ENCODE measurements around the gene RTN4RL1. TPM values are rescaled to one million over a fixed set of nuclear protein-coding genes. Genes with fewer than 3 reads are reported as not detected.

RTN4RL1 gene
- total RNA-seq, 1 donor from 2014 or later = 3.7 TPM

- Histone ChIP-seq H3K27ac (peak overlapping the region; percentile 95), H3K4me3 (no peak overlapping the region), H3K4me1 (peaks cover 70% of the 10 kb centered on the region), H3K36me3 (peaks cover 0 to 12% of the 10 kb centered on the region in 2 donors), H3K9me3 (no peaks in the 10 kb centered on the region), H3K27me3 (no peaks in the 10 kb centered on the region)
- DNase-seq (ENCODE audit: extremely low spot score in 2 of 2) = no peak
- no peak for TF ChIP-seq POLR2A (IDR thresholded peaks at IDR 0.05)
- TF ChIP-seq POLR2AphosphoS5 (IDR thresholded peaks at IDR 0.05; ENCODE audit: insufficient read depth in 1 of 2, low read depth in 1 of 2) = peak in 1 of 2 donors; percentile 49
- intact Hi-C loops (cut with DNase I) = no loop called here
These were observed 43.5 kb upstream of the RTN4RL1 start for GRCh38 chr17:2068519-2069051.

GRCh38 chr17:2068031-2068518 lies 42.9 kb upstream of the RTN4RL1 start:
- peak overlapping the region; percentile 95 for H3K27ac ChIP-seq
- intact Hi-C loops (cut with DNase I) = no loop called here
- H3K9me3 ChIP-seq = no peaks in the 10 kb centered on the region
- TF ChIP-seq CTCF (IDR thresholded peaks at IDR 0.05) = no peak
- no peak for TF ChIP-seq POLR2AphosphoS5 (IDR thresholded peaks at IDR 0.05; ENCODE audit: insufficient read depth in 1 of 2, low read depth in 1 of 2)
- TF ChIP-seq POLR2A (IDR thresholded peaks at IDR 0.05) = no peak
- H3K27me3 ChIP-seq = no peaks in the 10 kb centered on the region
- H3K4me3 ChIP-seq = no peak overlapping the region
- no peak for DNase-seq (ENCODE audit: extremely low spot score in 2 of 2)
- H3K4me1 ChIP-seq = peaks cover 75% of the 10 kb centered on the region
- peaks cover 0 to 12% of the 10 kb centered on the region in 2 donors for H3K36me3 ChIP-seq

GRCh38 chr17:2067608-2068024 lies 42.5 kb upstream of the RTN4RL1 start:
- H3K36me3 ChIP-seq = peaks cover 0 to 12% of the 10 kb centered on the region in 2 donors
- H3K4me1 ChIP-seq = peaks cover 79% of the 10 kb centered on the region
- intact Hi-C loops (cut with DNase I) = no loop called here
- H3K27ac ChIP-seq = peak overlapping the region; percentile 95
- H3K27me3 ChIP-seq = no peaks in the 10 kb centered on the region
- H3K9me3 ChIP-seq = no peaks in the 10 kb centered on the region
- peak in 1 of 2 donors; percentile 38 for TF ChIP-seq POLR2AphosphoS5 (IDR thresholded peaks at IDR 0.05; ENCODE audit: insufficient read depth in 1 of 2, low read depth in 1 of 2)
- no peak for TF ChIP-seq CTCF (IDR thresholded peaks at IDR 0.05)
- TF ChIP-seq POLR2A (IDR thresholded peaks at IDR 0.05) = no peak
- no peak for DNase-seq (ENCODE audit: extremely low spot score in 2 of 2)
- H3K4me3 ChIP-seq = no peak overlapping the region

DNA sequence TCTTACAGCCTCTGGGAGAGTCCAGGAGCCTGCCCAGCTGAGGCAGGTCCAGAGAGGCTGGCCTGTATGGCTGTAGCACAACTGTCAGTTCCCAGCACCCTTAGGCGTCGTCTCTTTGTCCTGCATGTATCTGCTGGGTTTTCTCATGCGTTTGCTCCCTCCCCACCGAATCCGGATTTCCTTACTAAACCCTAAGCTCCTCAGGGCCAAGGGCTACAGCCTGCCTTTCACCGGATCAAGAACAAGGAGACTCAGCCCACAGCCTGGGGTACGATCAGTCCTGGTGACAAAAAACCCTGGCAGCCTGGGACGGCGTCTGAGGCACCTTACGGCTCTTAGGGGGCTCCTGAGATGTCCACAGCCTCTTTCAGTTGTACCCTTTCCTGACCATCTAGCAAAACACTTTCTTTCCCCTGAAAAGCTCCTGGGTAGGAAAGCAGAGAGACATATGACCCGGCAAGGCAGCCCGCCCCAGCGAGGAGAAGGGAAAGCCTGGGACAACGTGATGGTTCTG lies 42.0 kb upstream of the RTN4RL1 start:
- Histone ChIP-seq H3K9me3 (no peaks in the 10 kb centered on the region), H3K36me3 (peaks cover 0 to 12% of the 10 kb centered on the region in 2 donors), H3K27ac (peak overlapping the region; percentile 95), H3K4me3 (no peak overlapping the region), H3K4me1 (peaks cover 78% of the 10 kb centered on the region), H3K27me3 (no peaks in the 10 kb centered on the region)
- intact Hi-C loops (cut with DNase I) = no loop called here
- no peak for DNase-seq (ENCODE audit: extremely low spot score in 2 of 2)
- TF ChIP-seq POLR2AphosphoS5 (IDR thresholded peaks at IDR 0.05; ENCODE audit: insufficient read depth in 1 of 2, low read depth in 1 of 2) (no peak), CTCF (IDR thresholded peaks at IDR 0.05) (no peak), POLR2A (IDR thresholded peaks at IDR 0.05) (no peak)

DNA sequence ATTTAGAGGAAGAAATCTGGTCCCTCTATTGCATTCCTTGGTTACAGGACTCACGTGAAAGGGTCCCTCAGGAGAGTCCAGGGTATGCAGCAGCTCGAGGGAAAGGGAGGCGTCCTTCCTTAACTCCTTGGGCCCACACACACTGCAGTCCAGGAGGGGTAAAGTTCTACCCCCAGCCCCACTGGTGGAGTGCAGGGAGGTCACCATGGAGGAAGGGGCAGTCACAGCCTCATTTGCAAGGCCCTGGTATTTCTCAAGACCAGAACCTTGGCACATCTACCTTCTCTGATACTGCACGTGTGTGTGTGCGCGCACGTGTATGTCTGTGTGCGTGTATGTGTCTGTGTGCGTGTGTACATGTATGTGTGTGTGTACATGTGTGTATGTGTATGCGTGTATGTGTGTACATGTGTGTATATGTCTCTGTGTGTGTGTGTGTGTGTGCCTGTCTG lies 40.8 kb upstream of the RTN4RL1 start:
- Histone ChIP-seq H3K27ac (peak overlapping the region; percentile 95), H3K4me3 (no peak overlapping the region), H3K36me3 (peaks cover 0 to 12% of the 10 kb centered on the region in 2 donors), H3K9me3 (no peaks in the 10 kb centered on the region), H3K4me1 (peaks cover 67% of the 10 kb centered on the region), H3K27me3 (no peaks in the 10 kb centered on the region)
- no peak for DNase-seq (ENCODE audit: extremely low spot score in 2 of 2)
- TF ChIP-seq POLR2A (IDR thresholded peaks at IDR 0.05) (no peak), POLR2AphosphoS5 (IDR thresholded peaks at IDR 0.05; ENCODE audit: insufficient read depth in 1 of 2, low read depth in 1 of 2) (no peak), CTCF (IDR thresholded peaks at IDR 0.05) (no peak)
- intact Hi-C loops (cut with DNase I) = no loop called here

Measured in vagina (tissue), 2 donors.